ENCODE data around the gene LOXL1.
"Not testable (repeated sequence)": the region's sequence is repeated elsewhere in the genome, so short reads cannot be mapped to it uniquely, and the experiment has no call there.

GRCh38 chr15:73973683-73974200, 47.5 kb downstream of the LOXL1 start:
- not testable (repeated sequence) for TF ChIP-seq CTCF (conservative IDR thresholded peaks at IDR 0.05 in 1 of 2, IDR thresholded peaks at IDR 0.05 in 1 of 2; ENCODE audit: low read depth in 1 of 2, low read length in 2 of 2); EZH2 (IDR thresholded peaks at IDR 0.05; ENCODE audit: low read length, missing control alignments)
